Measurements from ENCODE around the gene NT5C2.

- no peak for TF ChIP-seq CTCF (IDR thresholded peaks at IDR 0.05)
- no peak for TF ChIP-seq POLR2A (IDR thresholded peaks at IDR 0.05)
Measured at GRCh38 chr10:103120546-103120945, 72.5 kb downstream of the NT5C2 start.
